Lower leg skin (tissue), 3 donors: ENCODE data around the gene HSD17B2.

Source experiments
- POLR2A ChIP-seq, 2 donors: fragments of 450-650 bp; IDR thresholded peaks; one replicate each; pipeline ENCODE4 v1.6.1; 2016 to 2017; ENCODE audit warnings: antibody characterized with exemption in 2 of 2, mild to moderate bottlenecking in 1 of 2, moderate library complexity in 1 of 2
- TF ChIP-seq, protein P1 (sequence below), 3 donors: fragments of 450-650 bp; IDR thresholded peaks; one replicate each; pipeline ENCODE4 v1.5.1; 2016; ENCODE audit warnings: antibody characterized with exemption in 3 of 3, mild to moderate bottlenecking in 3 of 3, moderate library complexity in 2 of 3

- TF ChIP-seq, protein P1, sequence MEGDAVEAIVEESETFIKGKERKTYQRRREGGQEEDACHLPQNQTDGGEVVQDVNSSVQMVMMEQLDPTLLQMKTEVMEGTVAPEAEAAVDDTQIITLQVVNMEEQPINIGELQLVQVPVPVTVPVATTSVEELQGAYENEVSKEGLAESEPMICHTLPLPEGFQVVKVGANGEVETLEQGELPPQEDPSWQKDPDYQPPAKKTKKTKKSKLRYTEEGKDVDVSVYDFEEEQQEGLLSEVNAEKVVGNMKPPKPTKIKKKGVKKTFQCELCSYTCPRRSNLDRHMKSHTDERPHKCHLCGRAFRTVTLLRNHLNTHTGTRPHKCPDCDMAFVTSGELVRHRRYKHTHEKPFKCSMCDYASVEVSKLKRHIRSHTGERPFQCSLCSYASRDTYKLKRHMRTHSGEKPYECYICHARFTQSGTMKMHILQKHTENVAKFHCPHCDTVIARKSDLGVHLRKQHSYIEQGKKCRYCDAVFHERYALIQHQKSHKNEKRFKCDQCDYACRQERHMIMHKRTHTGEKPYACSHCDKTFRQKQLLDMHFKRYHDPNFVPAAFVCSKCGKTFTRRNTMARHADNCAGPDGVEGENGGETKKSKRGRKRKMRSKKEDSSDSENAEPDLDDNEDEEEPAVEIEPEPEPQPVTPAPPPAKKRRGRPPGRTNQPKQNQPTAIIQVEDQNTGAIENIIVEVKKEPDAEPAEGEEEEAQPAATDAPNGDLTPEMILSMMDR (IDR thresholded peaks at IDR 0.05): no peak
- TF ChIP-seq POLR2A (IDR thresholded peaks at IDR 0.05): no peak
These were observed 47.9 kb upstream of the HSD17B2 start for GRCh38 chr16:81987121-81987520.
